Upper lobe of left lung (tissue), 4 donors: ENCODE measurements around the gene CAVIN3.

Experiments used
- CTCF ChIP-seq, 6 experiments: fragments of 450-650 bp in 4 of 6; fragments of 200-600 bp in 2 of 6; sonication (generic) in 2 of 6; IDR thresholded peaks; one replicate each; pipeline ENCODE4 v1.5.1; 2016 to 2019; ENCODE audit warnings: antibody characterized with exemption in 6 of 6
- EP300 ChIP-seq, 4 donors: sonication (generic); formaldehyde crosslinking; IDR thresholded peaks; one replicate each; pipeline ENCODE4 v1.5.1; 2017; ENCODE audit warnings: antibody characterized with exemption in 4 of 4, control low read depth in 2 of 4
- POLR2AphosphoS5 ChIP-seq, 2 donors: sonication (generic); formaldehyde crosslinking; IDR thresholded peaks; one replicate each; pipeline ENCODE4 v1.5.1; 2017; ENCODE audit warnings: antibody characterized with exemption in 2 of 2

- TF ChIP-seq POLR2AphosphoS5 (IDR thresholded peaks at IDR 0.05) (no peak), CTCF (IDR thresholded peaks at IDR 0.05) (no peak), EP300 (IDR thresholded peaks at IDR 0.05) (no peak)
These were observed 15.0 kb downstream of the CAVIN3 start for GRCh38 chr11:6305297-6305696.
